Measurements from ENCODE around the gene RNF148. TPM values are rescaled to one million over a fixed set of nuclear protein-coding genes. Genes with fewer than 3 reads are reported as not detected.
"Not testable (repeated sequence)": the region's sequence is repeated elsewhere in the genome, so short reads cannot be mapped to it uniquely, and the experiment has no call there.

RNF148 gene
- total RNA-seq, 2 donors from 2014 or later: not detected

GRCh38 chr7:122681186-122681585 lies 21.5 kb downstream of the RNF148 start:
- not testable (repeated sequence) for H3K4me1 Mint-ChIP-seq (ENCODE audit: low read depth in 2 of 2); ATAC-seq

GRCh38 chr7:122679813-122680212 lies 22.9 kb downstream of the RNF148 start:
- Mint-ChIP-seq H3K9me3 (peaks cover 22% of the 10 kb centered on the region), H3K27ac (no peak overlapping the region), H3K4me1 (ENCODE audit: low read depth in 2 of 2) (no peaks in the 10 kb centered on the region), H3K36me3 (no peaks in the 10 kb centered on the region), H3K4me3 (no peak overlapping the region), H3K27me3 (no peaks in the 10 kb centered on the region)
- ATAC-seq: no peak
- DNase-seq (ENCODE audit: low spot score): no peak

More at GRCh38 chr7:122681186-122681585, 21.5 kb downstream of the RNF148 start:
- not testable (repeated sequence) for H3K4me3 Mint-ChIP-seq; H3K27ac Mint-ChIP-seq; H3K27me3 Mint-ChIP-seq; DNase-seq (ENCODE audit: low spot score); H3K36me3 Mint-ChIP-seq
- H3K9me3 Mint-ChIP-seq: peaks cover 26% of the 10 kb centered on the region

- not testable (repeated sequence) for H3K27me3 Mint-ChIP-seq; H3K27ac Mint-ChIP-seq; H3K4me1 Mint-ChIP-seq (ENCODE audit: low read depth in 2 of 2); H3K4me3 Mint-ChIP-seq; DNase-seq (ENCODE audit: low spot score); ATAC-seq; H3K36me3 Mint-ChIP-seq
- H3K9me3 Mint-ChIP-seq: peaks cover 22% of the 10 kb centered on the region
These were observed 23.4 kb downstream of the RNF148 start for GRCh38 chr7:122679269-122679709.

GRCh38 chr7:122677149-122677548 lies 25.6 kb downstream of the RNF148 start:
- Mint-ChIP-seq H3K27ac (no peak overlapping the region), H3K4me1 (ENCODE audit: low read depth in 2 of 2) (no peaks in the 10 kb centered on the region), H3K4me3 (no peak overlapping the region), H3K9me3 (peaks cover 18% of the 10 kb centered on the region), H3K27me3 (no peaks in the 10 kb centered on the region), H3K36me3 (no peaks in the 10 kb centered on the region)
- ATAC-seq: no peak
- no peak for DNase-seq (ENCODE audit: low spot score)

- Mint-ChIP-seq H3K4me1 (ENCODE audit: low read depth in 2 of 2) (no peaks in the 10 kb centered on the region), H3K27me3 (no peaks in the 10 kb centered on the region), H3K36me3 (no peaks in the 10 kb centered on the region), H3K27ac (no peak overlapping the region), H3K9me3 (peaks cover 20% of the 10 kb centered on the region), H3K4me3 (no peak overlapping the region)
- no peak for DNase-seq (ENCODE audit: low spot score)
- ATAC-seq: no peak
These were observed 26.3 kb downstream of the RNF148 start for GRCh38 chr7:122676466-122676865.

GRCh38 chr7:122675621-122676020 lies 27.1 kb downstream of the RNF148 start:
- H3K4me1 Mint-ChIP-seq (ENCODE audit: low read depth in 2 of 2): no peaks in the 10 kb centered on the region
- ATAC-seq (no peak), DNase-seq (ENCODE audit: low spot score) (no peak)
- H3K36me3 Mint-ChIP-seq: no peaks in the 10 kb centered on the region
- H3K4me3 Mint-ChIP-seq: no peak overlapping the region
- peaks cover 25% of the 10 kb centered on the region for H3K9me3 Mint-ChIP-seq
- no peaks in the 10 kb centered on the region for H3K27me3 Mint-ChIP-seq
- H3K27ac Mint-ChIP-seq: no peak overlapping the region

- DNase-seq (ENCODE audit: low spot score) (no peak), ATAC-seq (no peak)
- Mint-ChIP-seq H3K4me3 (no peak overlapping the region), H3K9me3 (peaks cover 26% of the 10 kb centered on the region), H3K27me3 (no peaks in the 10 kb centered on the region), H3K4me1 (ENCODE audit: low read depth in 2 of 2) (no peaks in the 10 kb centered on the region), H3K36me3 (no peaks in the 10 kb centered on the region), H3K27ac (no peak overlapping the region)
These were observed 27.7 kb downstream of the RNF148 start for GRCh38 chr7:122675011-122675410.

- peaks cover 30% of the 10 kb centered on the region for H3K9me3 Mint-ChIP-seq
- H3K27me3 Mint-ChIP-seq: no peaks in the 10 kb centered on the region
- no peaks in the 10 kb centered on the region for H3K4me1 Mint-ChIP-seq (ENCODE audit: low read depth in 2 of 2)
- H3K4me3 Mint-ChIP-seq: no peak overlapping the region
- no peak overlapping the region for H3K27ac Mint-ChIP-seq
- no peak for ATAC-seq
- DNase-seq (ENCODE audit: low spot score): no peak
- H3K36me3 Mint-ChIP-seq: no peaks in the 10 kb centered on the region
These were observed 28.2 kb downstream of the RNF148 start for GRCh38 chr7:122674502-122674901.

GRCh38 chr7:122673951-122674350 lies 28.8 kb downstream of the RNF148 start:
- ATAC-seq (no peak), DNase-seq (ENCODE audit: low spot score) (no peak)
- Mint-ChIP-seq H3K36me3 (no peaks in the 10 kb centered on the region), H3K9me3 (peaks cover 29% of the 10 kb centered on the region), H3K27me3 (no peaks in the 10 kb centered on the region), H3K4me1 (ENCODE audit: low read depth in 2 of 2) (no peaks in the 10 kb centered on the region), H3K27ac (no peak overlapping the region), H3K4me3 (no peak overlapping the region)

GRCh38 chr7:122672536-122672935 lies 30.2 kb downstream of the RNF148 start:
- no peak for ATAC-seq
- peaks cover 28% of the 10 kb centered on the region for H3K9me3 Mint-ChIP-seq
- H3K27ac Mint-ChIP-seq: no peak overlapping the region
- no peak overlapping the region for H3K4me3 Mint-ChIP-seq
- H3K4me1 Mint-ChIP-seq (ENCODE audit: low read depth in 2 of 2): no peaks in the 10 kb centered on the region
- peaks cover 6% of the 10 kb centered on the region for H3K36me3 Mint-ChIP-seq
- DNase-seq (ENCODE audit: low spot score): no peak
- H3K27me3 Mint-ChIP-seq: no peaks in the 10 kb centered on the region

GRCh38 chr7:122663733-122664132 lies 39.0 kb downstream of the RNF148 start:
- no peak overlapping the region for H3K4me3 Mint-ChIP-seq
- peaks cover 20% of the 10 kb centered on the region for H3K9me3 Mint-ChIP-seq
- peaks cover 10% of the 10 kb centered on the region for H3K36me3 Mint-ChIP-seq
- ATAC-seq (no peak), DNase-seq (ENCODE audit: low spot score) (no peak)
- H3K4me1 Mint-ChIP-seq (ENCODE audit: low read depth in 2 of 2): no peaks in the 10 kb centered on the region
- no peaks in the 10 kb centered on the region for H3K27me3 Mint-ChIP-seq
- no peak overlapping the region for H3K27ac Mint-ChIP-seq

GRCh38 chr7:122658856-122659255 lies 43.9 kb downstream of the RNF148 start:
- ATAC-seq (no peak), DNase-seq (ENCODE audit: low spot score) (no peak)
- H3K27me3 Mint-ChIP-seq: no peaks in the 10 kb centered on the region
- peaks cover 21% of the 10 kb centered on the region for H3K9me3 Mint-ChIP-seq
- H3K4me1 Mint-ChIP-seq (ENCODE audit: low read depth in 2 of 2): no peaks in the 10 kb centered on the region
- H3K4me3 Mint-ChIP-seq: no peak overlapping the region
- no peak overlapping the region for H3K27ac Mint-ChIP-seq
- H3K36me3 Mint-ChIP-seq: no peaks in the 10 kb centered on the region

GRCh38 chr7:122653685-122654084 lies 49.0 kb downstream of the RNF148 start:
- DNase-seq (ENCODE audit: low spot score) (no peak), ATAC-seq (no peak)
- no peaks in the 10 kb centered on the region for H3K27me3 Mint-ChIP-seq
- peaks cover 28% of the 10 kb centered on the region for H3K9me3 Mint-ChIP-seq
- H3K4me3 Mint-ChIP-seq: no peak overlapping the region
- H3K36me3 Mint-ChIP-seq: no peaks in the 10 kb centered on the region
- H3K27ac Mint-ChIP-seq: no peak overlapping the region
- no peaks in the 10 kb centered on the region for H3K4me1 Mint-ChIP-seq (ENCODE audit: low read depth in 2 of 2)

- H3K27ac Mint-ChIP-seq: no peak overlapping the region
- DNase-seq (ENCODE audit: low spot score): no peak
- H3K27me3 Mint-ChIP-seq: no peaks in the 10 kb centered on the region
- H3K9me3 Mint-ChIP-seq: peaks cover 28% of the 10 kb centered on the region
- H3K4me3 Mint-ChIP-seq: no peak overlapping the region
- no peaks in the 10 kb centered on the region for H3K36me3 Mint-ChIP-seq
- no peak for ATAC-seq
- H3K4me1 Mint-ChIP-seq (ENCODE audit: low read depth in 2 of 2): no peaks in the 10 kb centered on the region
These were observed 49.8 kb downstream of the RNF148 start for GRCh38 chr7:122652876-122653275.
